IMR-90 (cell line): ENCODE data around the gene KIAA0825. TPM values are rescaled to one million over a fixed set of nuclear protein-coding genes. Genes with fewer than 3 reads are reported as not detected.

Source experiments
- ATAC-seq: fragments of 200-7000 bp; cut with Tn5 transposase; 2 replicates; pipeline ENCODE4 v1.9.1; 2020; ENCODE audit warnings: low read depth, mild to moderate bottlenecking, moderate library complexity
- BruUV-seq: library from RNA; stranded (reverse); fragments of 400-500 nt; replicated peaks from 2 replicates; lab custom pipeline; 2021; lab: Mats Ljungman, UMichigan
- CTCF ChIA-PET: fragments of 300-600 bp; formaldehyde crosslinking; extraction: SDS; loops from one replicate; lab custom pipeline; 2021; ENCODE audit warnings: antibody characterized with exemption; lab: Yijun Ruan, JAX
- POLR2A ChIA-PET: fragments of 300-600 bp; sonication (Branson Sonifier 250); formaldehyde crosslinking; loops from one replicate; lab custom pipeline; 2022; ENCODE audit warnings: antibody characterized with exemption; ENCODE audit not compliant: unreplicated experiment; lab: Charles Lee
- DNase-seq: peaks from one replicate; pipeline ENCODE4 v3.0.0; 2013
- H2AFZ ChIP-seq: replicated peaks from 2 replicates; pipeline ENCODE3; 2013; ENCODE audit warnings: low read length, mild to moderate bottlenecking; ENCODE audit not compliant: poor library complexity
- H2AK5ac ChIP-seq: 2 replicates; pipeline ENCODE4 v1.6.1; 2013; ENCODE audit warnings: low read depth, low read length, inconsistent platforms
- H2AK9ac ChIP-seq: replicated peaks from 2 replicates; pipeline ENCODE3; 2013; ENCODE audit warnings: mild to moderate bottlenecking, low read depth, low read length, moderate library complexity; ENCODE audit not compliant: poor library complexity
- H2BK120ac ChIP-seq: 2 replicates; pipeline ENCODE4 v1.6.1; 2013; ENCODE audit warnings: low read depth, low read length, inconsistent platforms
- H2BK15ac ChIP-seq: 3 replicates; pipeline ENCODE4 v1.6.1; 2013; ENCODE audit warnings: low read depth, low read length, inconsistent platforms
- H2BK20ac ChIP-seq: 2 replicates; pipeline ENCODE4 v1.6.1; 2013; ENCODE audit warnings: low read depth, mild to moderate bottlenecking, inconsistent platforms, low read length, moderate library complexity
- H2BK5ac ChIP-seq: 2 replicates; pipeline ENCODE4 v1.6.1; 2013; ENCODE audit warnings: mild to moderate bottlenecking, low read depth, low read length, inconsistent platforms; ENCODE audit not compliant: poor library complexity, severe bottlenecking
- H3K14ac ChIP-seq: replicated peaks from 2 replicates; pipeline ENCODE4 v1.6.1; 2013; ENCODE audit warnings: low read depth, low read length, inconsistent platforms
- H3K18ac ChIP-seq: 2 replicates; pipeline ENCODE4 v1.6.1; 2013; ENCODE audit warnings: low read depth, low read length, control low read depth
- H3K23ac ChIP-seq: 2 replicates; pipeline ENCODE4 v1.6.1; 2013; ENCODE audit warnings: low read depth, low read length, inconsistent platforms
- H3K27ac ChIP-seq: 2 replicates; pipeline ENCODE4 v1.5.1; 2013; ENCODE audit warnings: mild to moderate bottlenecking, control low read depth, low read length; ENCODE audit not compliant: insufficient read depth
- H3K27me3 ChIP-seq: 2 replicates; pipeline ENCODE4 v1.6.1; 2013; ENCODE audit warnings: low read length; ENCODE audit not compliant: control insufficient read depth, insufficient read depth
- H3K36me3 ChIP-seq: 2 replicates; pipeline ENCODE4 v1.6.1; 2013; ENCODE audit warnings: low read length, mixed read lengths; ENCODE audit not compliant: control insufficient read depth, insufficient read depth
- H3K4ac ChIP-seq: 2 replicates; pipeline ENCODE4 v1.6.1; 2013; ENCODE audit warnings: low read depth, low read length, inconsistent platforms
- H3K4me1 ChIP-seq: 2 replicates; pipeline ENCODE4 v1.6.1; 2013; ENCODE audit warnings: low read length, mixed read lengths; ENCODE audit not compliant: control insufficient read depth, insufficient read depth
- H3K4me2 ChIP-seq: 2 replicates; pipeline ENCODE4 v1.6.1; 2013; ENCODE audit warnings: low read depth, mild to moderate bottlenecking, control low read depth, low read length, moderate library complexity
- H3K4me3 ChIP-seq: 2 replicates; pipeline ENCODE4 v1.5.1; 2013; ENCODE audit warnings: low read depth, mild to moderate bottlenecking, control low read depth, low read length, moderate library complexity; ENCODE audit not compliant: insufficient read depth
- H3K56ac ChIP-seq: 2 replicates; pipeline ENCODE4 v1.6.1; 2013; ENCODE audit warnings: low read length, inconsistent platforms; ENCODE audit not compliant: insufficient read depth; ENCODE audit errors: extremely low read depth
- H3K79me1 ChIP-seq, 2 experiments: 2 replicates each; pipeline ENCODE4 v1.6.1; 2013; ENCODE audit warnings: low read length in 2 of 2, inconsistent platforms in 1 of 2, low read depth in 1 of 2
- H3K9ac ChIP-seq: 2 replicates; pipeline ENCODE4 v1.6.1; 2013; ENCODE audit warnings: low read depth, low read length, control low read depth
- H3K9me1 ChIP-seq: 2 replicates; pipeline ENCODE4 v1.6.1; 2013; ENCODE audit warnings: low read length, inconsistent platforms; ENCODE audit not compliant: insufficient read depth
- H3K9me3 ChIP-seq: 2 replicates; pipeline ENCODE4 v1.6.1; 2013; ENCODE audit warnings: low read length; ENCODE audit not compliant: control insufficient read depth, insufficient read depth
- H4K20me1 ChIP-seq: 2 replicates; pipeline ENCODE4 v1.6.1; 2013; ENCODE audit warnings: low read length, inconsistent platforms; ENCODE audit not compliant: insufficient read depth
- H4K5ac ChIP-seq: 2 replicates; pipeline ENCODE4 v1.6.1; 2013; ENCODE audit warnings: mild to moderate bottlenecking, low read depth, low read length, control low read depth
- H4K8ac ChIP-seq, 2 experiments: 2 replicates each; pipeline ENCODE4 v1.6.1; 2013; ENCODE audit warnings: low read depth in 2 of 2, low read length in 2 of 2, control low read depth in 1 of 2, inconsistent platforms in 1 of 2
- H4K91ac ChIP-seq: 2 replicates; pipeline ENCODE4 v1.6.1; 2013; ENCODE audit warnings: low read depth, low read length, inconsistent platforms; ENCODE audit not compliant: insufficient read depth
- CEBPB ChIP-seq: IDR thresholded peaks from 2 replicates; pipeline ENCODE4 v1.6.1; 2012; ENCODE audit warnings: low read depth, low read length, improper control_type of control experiment
- MAFK ChIP-seq: IDR thresholded peaks from 2 replicates; pipeline ENCODE4 v1.6.1; 2012; ENCODE audit warnings: low read depth, low read length, improper control_type of control experiment
- NFE2L2 ChIP-seq: fragments of 150-350 bp; IDR thresholded peaks from 2 replicates; pipeline ENCODE4 v1.6.1; 2016; ENCODE audit warnings: low read depth, mild to moderate bottlenecking, low read length
- RAD21 ChIP-seq: IDR thresholded peaks from 2 replicates; pipeline ENCODE4 v1.6.1; 2012; ENCODE audit warnings: low read length, improper control_type of control experiment
- SMC3 ChIP-seq: fragments of 150-350 bp; IDR thresholded peaks from 2 replicates; pipeline ENCODE4 v1.6.1; 2016; ENCODE audit warnings: low read depth, mild to moderate bottlenecking, antibody characterized with exemption, low read length, moderate library complexity
- WGBS, 2 experiments: methylation state at CpG; one replicate each; pipeline versions ENCODE4 v1.1.5 to v1.1.7; 2013; ENCODE audit warnings: missing lambda C conversion rate in 2 of 2; ENCODE audit not compliant: insufficient read length in 1 of 2; ENCODE audit errors: extremely low coverage in 2 of 2; 5-methylcytosine and 5-hydroxymethylcytosine counted together
- dilution Hi-C: fragments of 300-500 bp; cut with HindIII; formaldehyde crosslinking; loops from one replicate; pipeline ENCODE4 v1.14.3; 2018; ENCODE audit warnings: low sequenced_read_pairs; ENCODE audit not compliant: unreplicated experiment
- in situ Hi-C: fragments of 300-500 bp; cut with MboI; formaldehyde crosslinking; loops from 3 replicates; pipeline ENCODE4 v1.14.3; 2019; ENCODE audit warnings: low sequenced_read_pairs, inconsistent platforms, mixed read lengths
- intact Hi-C: fragments of 100-400 bp; cut with micrococcal nuclease; formaldehyde crosslinking; loops from 2 replicates; pipeline ENCODE4 v1.10.0; 2022
- polyA plus RNA-seq, 3 experiments: library from polyadenylated mRNA; depleted of rRNA; stranded (reverse); fragments of >200 nt; gene quantifications; 2 replicates each; pipeline ENCODE4 v1.2.3, GENCODE V29; 2012; ENCODE audit warnings: low replicate concordance in 1 of 3
- total RNA-seq: library from RNA; depleted of rRNA; stranded (reverse); fragments of >200 nt; gene quantifications from 2 replicates; pipeline ENCODE4 v1.2.3, GENCODE V29; 2012
- TF ChIP-seq, protein P1 (sequence below): fragments of 150-350 bp; IDR thresholded peaks from 2 replicates; pipeline ENCODE4 v1.6.1; 2016; ENCODE audit warnings: low read depth, mild to moderate bottlenecking, low read length, moderate library complexity, borderline replicate concordance
- TF ChIP-seq, protein P2 (sequence below): conservative IDR thresholded peaks from 2 replicates; pipeline ENCODE4 v1.5.1; 2012; ENCODE audit warnings: mild to moderate bottlenecking, low read depth, low read length, improper control_type of control experiment

KIAA0825 gene
- total and polyA plus RNA-seq, 2 of the 4 experiments (the other 2 are of a cell fraction) = 0.46 to 1.8 TPM

DNA sequence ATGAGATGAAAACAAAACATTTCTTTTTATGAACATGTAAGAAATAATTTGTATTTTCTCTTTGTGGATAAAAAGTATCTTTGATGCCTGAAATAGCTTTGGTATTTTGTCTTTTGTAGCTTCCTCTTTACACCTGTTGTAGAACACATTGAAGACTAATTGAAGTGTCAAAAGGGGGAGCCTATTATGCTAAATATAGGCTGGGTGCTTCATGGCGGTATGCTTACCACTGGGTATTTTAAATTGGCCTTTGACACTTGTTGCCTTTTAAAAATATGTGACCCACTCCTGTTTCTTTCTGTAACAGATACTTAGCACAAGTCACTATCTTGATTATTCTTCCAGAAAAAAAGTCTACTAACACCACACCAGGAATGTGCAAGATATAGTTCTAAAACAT is 226.4 kb downstream of the KIAA0825 start:
- in situ Hi-C loops = no loop called here
- H3K36me3 ChIP-seq = no peaks in the 10 kb centered on the region
- H4K8ac ChIP-seq = no peak overlapping the region
- H2BK20ac ChIP-seq = no peak overlapping the region
- no peak overlapping the region for H2AK5ac ChIP-seq
- no peak overlapping the region for H3K9ac ChIP-seq
- no peak overlapping the region for H3K56ac ChIP-seq
- no peak overlapping the region for H3K4ac ChIP-seq
- no peak overlapping the region for H2BK5ac ChIP-seq
- no peak overlapping the region for H2BK15ac ChIP-seq
- H3K27me3 ChIP-seq = no peaks in the 10 kb centered on the region
- H3K9me3 ChIP-seq = no peaks in the 10 kb centered on the region
- CTCF ChIA-PET = no interaction called here
- H4K20me1 ChIP-seq = no peaks in the 10 kb centered on the region
- H3K23ac ChIP-seq = no peak overlapping the region
- H3K9me1 ChIP-seq = no peaks in the 10 kb centered on the region
- H4K91ac ChIP-seq = no peak overlapping the region
- no peak overlapping the region for H3K14ac ChIP-seq
- DNase-seq = no peak
- H2AK9ac ChIP-seq = no peak overlapping the region
- POLR2A ChIA-PET = no interaction called here
- dilution Hi-C loops = no loop called here
- WGBS, 2 experiments = no CpG with 5 or more reads among the region's 1 CpG
- BruUV-seq = no TSS peak
- no peak overlapping the region for H2AFZ ChIP-seq
- H3K4me3 ChIP-seq = no peak overlapping the region
- no peak overlapping the region for H3K4me2 ChIP-seq
- H2BK120ac ChIP-seq = no peak overlapping the region
- TF ChIP-seq, protein P1, sequence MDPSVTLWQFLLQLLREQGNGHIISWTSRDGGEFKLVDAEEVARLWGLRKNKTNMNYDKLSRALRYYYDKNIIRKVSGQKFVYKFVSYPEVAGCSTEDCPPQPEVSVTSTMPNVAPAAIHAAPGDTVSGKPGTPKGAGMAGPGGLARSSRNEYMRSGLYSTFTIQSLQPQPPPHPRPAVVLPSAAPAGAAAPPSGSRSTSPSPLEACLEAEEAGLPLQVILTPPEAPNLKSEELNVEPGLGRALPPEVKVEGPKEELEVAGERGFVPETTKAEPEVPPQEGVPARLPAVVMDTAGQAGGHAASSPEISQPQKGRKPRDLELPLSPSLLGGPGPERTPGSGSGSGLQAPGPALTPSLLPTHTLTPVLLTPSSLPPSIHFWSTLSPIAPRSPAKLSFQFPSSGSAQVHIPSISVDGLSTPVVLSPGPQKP = no peak
- TF ChIP-seq MAFK (no peak), CEBPB (no peak), RAD21 (no peak), NFE2L2 (no peak), SMC3 (no peak)
- TF ChIP-seq, protein P2, sequence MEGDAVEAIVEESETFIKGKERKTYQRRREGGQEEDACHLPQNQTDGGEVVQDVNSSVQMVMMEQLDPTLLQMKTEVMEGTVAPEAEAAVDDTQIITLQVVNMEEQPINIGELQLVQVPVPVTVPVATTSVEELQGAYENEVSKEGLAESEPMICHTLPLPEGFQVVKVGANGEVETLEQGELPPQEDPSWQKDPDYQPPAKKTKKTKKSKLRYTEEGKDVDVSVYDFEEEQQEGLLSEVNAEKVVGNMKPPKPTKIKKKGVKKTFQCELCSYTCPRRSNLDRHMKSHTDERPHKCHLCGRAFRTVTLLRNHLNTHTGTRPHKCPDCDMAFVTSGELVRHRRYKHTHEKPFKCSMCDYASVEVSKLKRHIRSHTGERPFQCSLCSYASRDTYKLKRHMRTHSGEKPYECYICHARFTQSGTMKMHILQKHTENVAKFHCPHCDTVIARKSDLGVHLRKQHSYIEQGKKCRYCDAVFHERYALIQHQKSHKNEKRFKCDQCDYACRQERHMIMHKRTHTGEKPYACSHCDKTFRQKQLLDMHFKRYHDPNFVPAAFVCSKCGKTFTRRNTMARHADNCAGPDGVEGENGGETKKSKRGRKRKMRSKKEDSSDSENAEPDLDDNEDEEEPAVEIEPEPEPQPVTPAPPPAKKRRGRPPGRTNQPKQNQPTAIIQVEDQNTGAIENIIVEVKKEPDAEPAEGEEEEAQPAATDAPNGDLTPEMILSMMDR = no peak
- H3K18ac ChIP-seq = no peak overlapping the region
- intact Hi-C loops = no loop called here
- no peak overlapping the region for H3K27ac ChIP-seq
- H4K5ac ChIP-seq = no peak overlapping the region
- ATAC-seq = no peak
- H3K4me1 ChIP-seq = no peaks in the 10 kb centered on the region
- H3K79me1 ChIP-seq = no peaks in the 10 kb centered on the region
